Activated gamma-delta T cell (primary cell): Measurements from ENCODE around the gene SLC9B2.
"Not testable (repeated sequence)": the region's sequence is repeated elsewhere in the genome, so short reads cannot be mapped to it uniquely, and the experiment has no call there.

Experiments used
- DNase-seq: peaks from one replicate; lab custom pipeline; 2025; lab: John Stamatoyannopoulos, UW

SLC9B2 gene

DNA sequence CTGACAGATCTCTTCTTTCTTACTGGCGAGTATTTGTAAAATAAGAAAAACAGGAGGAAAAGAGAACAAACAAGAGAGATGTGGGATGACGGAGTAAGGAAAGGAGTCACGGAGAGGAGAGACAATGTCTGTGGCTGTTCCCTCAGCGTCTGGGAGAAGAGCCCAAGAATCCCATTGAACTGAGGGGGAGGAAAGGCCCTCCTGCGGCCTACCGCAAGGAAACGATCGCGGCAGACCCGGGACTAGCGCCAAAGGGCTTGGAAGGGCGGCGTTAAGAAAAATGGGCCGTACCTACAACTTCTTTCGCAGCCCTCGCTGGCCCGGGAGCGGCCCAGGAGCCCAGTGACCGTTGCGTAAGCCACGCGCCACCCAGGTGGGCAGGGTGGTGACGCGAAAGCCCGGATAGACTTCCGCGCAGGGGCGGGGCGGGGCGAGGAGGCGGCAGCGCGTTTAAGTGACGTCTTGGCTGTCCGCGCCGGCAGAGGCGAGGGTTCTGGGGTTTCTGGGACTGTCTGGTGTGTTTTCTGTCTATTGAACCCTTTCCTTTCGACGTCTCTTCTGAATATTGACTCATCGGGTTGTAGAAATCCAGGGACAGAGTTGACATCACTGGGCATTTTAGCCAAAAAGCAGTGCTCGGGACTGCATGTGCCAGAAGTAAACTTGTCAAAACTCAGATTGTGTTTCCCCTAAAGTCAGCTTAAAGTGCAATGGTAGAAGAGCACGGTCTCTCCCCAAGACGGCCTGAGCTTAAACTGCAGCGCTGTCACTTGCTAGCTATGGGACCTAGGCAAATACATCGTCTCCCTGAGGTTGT, 57.0 kb downstream of the SLC9B2 start, which contains the start of gene SLC9B1:
Gene SLC9B1, minus strand, starts transcription at position 398 of the 817 bp plus-strand sequence. CDS start 27,994 bp downstream, outside the sequence.
- peak; percentile 90 for DNase-seq

DNA sequence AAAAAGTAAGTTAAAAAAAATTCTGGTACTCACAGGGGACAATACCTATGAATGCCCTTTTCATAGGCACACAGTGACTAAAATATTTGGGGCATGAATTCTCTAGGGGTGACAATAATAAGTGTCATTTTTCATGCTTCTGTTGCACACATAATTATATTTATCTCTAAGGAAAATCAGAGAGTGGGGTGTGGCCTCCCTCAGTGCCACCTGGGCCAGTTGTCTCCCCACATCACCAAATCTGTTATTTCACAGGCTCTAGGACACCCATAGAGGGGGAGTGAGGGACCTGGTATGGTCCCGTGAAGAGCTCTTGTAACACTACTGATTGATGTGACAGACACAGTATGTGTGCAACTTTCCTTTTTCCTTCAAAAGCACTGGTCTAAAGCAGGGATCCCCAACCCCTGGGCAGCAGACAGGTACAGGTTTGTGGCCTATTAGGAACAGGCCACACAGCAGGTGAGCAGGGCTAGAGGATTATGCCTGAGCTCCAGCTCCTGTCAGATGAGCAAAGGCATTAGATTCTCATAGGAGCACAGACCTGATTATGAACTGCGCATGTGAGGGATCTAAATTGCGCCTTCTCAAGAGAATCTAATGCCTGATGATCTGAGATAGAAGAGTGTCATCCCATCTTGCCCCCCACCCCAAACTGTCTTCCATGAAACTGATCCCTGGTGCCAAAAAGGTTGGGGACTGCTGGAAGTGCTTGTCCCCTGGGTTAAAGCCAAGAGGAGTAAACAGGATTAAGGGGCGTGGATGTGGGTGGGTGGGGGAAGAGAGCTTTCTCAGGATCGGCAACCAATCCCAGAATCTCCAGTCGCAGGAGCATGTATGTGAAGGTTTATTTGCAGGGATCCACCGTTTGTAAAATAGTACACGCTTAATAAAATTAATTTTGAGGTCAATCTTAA, 57.9 kb downstream of the SLC9B2 start:
- DNase-seq = no peak

DNA sequence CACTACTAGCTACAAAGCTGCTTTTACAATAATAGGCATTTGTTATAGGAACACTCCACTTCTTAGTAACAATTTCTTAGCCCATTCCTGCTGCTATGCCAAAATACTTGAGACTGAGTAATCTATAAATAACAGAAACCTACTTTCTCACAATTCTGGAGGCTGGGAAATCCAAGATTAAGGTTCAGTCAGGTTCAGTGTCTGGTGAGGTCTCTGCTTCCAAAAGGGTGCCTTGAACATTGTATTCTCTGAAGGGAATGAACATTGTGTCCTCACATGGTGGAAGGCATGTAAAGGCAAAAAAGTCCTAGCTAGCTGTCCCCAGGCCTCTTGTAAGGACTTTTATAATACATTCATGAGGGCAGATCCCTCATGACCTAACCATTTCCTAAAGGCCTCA, 64.0 kb downstream of the SLC9B2 start:
- DNase-seq = no peak

DNA sequence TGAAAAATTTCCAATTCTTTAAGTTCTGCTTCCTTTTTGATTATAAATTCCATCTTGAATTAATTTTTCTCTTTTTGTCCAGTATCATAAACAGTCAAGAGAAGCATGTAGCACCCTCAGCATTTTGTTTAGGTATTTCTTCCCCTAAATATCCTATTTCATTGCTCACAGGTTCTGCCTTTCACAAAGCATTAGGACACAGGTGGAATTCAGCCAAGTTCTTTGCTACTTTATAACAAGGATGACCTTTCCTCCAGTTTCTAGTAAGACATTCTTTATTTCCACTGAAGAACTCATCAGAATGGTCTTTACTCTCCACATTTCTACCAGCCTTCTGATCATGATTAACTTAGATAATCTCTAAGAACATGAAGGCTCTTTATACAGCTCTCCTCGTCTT, 64.5 kb downstream of the SLC9B2 start:
- no peak for DNase-seq

DNA sequence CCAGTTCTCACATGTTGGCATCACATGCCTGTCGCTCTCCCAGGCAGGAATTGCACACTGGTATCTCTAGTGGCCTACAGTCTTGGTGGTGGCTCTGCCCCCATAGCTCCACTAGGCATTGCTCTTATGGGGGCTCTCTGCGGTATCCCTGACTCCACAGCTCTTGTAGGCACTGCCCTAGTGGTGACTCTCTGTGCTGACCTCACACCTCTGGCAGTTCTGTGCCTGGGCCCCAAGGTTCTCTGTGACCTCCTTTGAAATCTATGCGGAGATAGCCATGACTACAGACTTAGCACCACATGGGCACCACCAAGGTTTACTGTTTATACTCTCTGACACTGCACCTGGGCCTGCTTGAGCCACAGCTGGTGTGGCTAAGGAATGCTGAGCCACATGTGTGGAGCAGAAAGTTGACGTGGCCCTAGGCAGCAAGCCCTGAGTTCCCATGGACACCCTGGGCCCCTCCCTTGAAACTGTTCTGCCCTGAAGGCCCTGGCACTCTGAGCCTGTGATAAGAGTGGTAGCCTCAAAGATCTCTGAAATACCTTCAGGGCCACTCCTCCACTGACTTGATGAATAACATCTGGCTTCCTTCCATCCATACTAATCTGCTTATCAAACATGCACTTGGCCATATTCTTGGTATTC, 65.1 kb downstream of the SLC9B2 start:
- DNase-seq = no peak

DNA sequence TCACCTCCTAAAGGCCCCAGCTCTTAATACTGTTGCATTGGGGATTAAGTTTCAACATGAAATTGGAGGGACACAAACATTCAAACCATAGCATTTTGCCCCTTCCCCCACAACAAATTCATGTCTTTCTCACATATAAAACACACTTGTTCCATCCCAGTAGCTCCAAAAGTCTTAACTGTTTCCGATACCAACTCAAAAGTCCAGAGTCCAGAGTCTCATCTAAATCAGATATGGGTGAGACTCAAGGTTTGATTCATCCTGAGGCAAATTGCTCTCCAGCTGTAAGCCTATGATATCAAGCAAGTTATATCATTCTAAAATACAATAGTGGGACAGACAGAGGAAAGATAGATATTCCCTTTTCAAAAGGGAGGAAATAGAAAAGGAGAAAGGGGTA, 65.8 kb downstream of the SLC9B2 start:
- no peak for DNase-seq

DNA sequence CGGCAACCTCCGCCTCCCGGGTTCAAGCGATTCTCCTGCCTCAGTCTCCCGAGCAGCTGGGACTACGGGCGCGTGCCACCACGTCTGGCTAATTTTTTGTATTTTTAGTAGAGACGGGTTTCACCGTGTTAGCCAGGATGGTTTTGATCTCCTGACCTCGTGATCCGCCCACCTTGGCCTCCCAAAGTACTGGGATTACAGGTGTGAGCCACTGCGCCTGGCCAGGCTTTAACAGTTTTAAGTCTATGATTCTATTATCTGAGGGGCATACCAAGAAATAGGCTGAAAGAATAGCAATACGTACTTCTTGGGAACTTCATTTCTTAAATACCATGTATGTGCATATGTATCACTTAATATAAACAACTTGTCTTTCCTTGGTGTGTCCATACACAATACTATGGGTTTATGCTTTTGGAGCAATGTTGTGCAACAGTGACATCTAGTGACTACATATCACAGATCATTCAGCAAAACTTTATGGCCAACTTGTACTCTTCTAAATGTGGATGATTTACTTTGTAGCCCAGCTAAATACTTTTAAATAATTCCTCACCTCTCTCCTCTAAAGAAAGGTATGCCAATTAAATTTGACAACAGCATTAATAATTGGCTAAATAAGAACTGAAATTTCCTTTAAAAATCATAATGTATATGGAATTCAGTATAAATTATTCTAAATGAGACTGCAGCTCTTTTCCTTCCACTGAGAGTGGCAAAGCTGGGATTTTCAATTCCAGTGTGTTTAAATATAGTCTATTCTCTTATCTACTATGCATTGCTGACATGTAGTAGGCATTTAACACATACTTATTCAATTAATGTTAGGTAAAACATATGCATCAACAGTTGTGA, 67.5 kb downstream of the SLC9B2 start:
- no peak for DNase-seq

DNA sequence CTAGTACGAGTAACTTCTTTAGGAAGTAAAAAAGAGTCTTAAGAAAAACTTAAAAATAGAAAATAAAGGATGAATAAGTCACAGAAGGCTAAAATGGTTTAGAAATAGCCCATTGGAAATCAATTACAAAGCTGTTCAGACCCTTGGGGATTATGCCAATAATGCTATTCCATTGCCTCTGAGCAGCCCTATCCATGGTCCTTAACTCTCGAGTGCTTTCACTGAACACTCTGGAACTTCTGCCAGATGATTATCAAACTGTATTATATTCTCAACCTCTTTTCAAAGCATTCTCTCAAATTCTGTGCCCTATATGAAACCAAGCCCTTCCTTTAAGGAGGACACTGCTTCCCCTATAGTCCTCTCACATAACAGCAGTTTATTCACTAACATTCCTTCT, 74.0 kb downstream of the SLC9B2 start:
- DNase-seq = no peak

DNA sequence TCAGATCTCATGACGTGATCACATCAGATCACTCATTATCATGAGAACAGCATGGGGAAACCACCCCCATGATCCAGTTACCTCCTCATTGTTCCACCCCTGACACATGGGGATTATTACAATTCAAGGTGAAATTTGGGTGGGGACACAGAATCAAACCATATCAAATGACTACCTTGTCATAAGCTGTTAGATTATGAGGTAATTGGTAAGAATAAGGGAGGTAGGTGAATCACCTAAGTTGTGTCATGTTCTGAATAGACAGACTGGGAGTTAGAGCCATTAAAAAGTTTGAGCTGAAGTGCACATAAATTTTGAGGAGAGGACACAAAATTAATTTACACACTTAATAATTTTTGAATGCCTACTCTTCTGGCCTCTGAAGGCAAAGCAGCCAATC, 81.8 kb downstream of the SLC9B2 start:
- DNase-seq = no peak

DNA sequence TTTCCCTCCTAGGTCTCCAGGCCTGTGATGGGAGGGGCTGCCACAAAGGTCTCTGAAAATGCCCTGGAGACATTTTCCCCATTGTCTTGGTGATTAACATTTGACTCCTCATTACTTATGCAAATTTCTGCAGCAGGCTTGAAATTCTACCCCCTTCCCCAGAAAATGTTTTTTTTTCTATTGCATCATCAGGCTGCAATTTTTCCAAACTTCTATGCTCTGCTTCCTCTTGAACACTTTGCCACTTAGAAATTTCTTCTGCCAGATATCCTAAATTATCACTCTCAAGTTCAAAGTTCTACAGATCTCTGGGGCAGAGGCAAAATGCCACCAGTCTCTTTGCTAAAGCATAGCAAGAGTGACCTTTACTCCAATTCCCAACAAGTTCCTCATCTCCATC, 82.6 kb downstream of the SLC9B2 start:
- DNase-seq = not testable (repeated sequence)

DNA sequence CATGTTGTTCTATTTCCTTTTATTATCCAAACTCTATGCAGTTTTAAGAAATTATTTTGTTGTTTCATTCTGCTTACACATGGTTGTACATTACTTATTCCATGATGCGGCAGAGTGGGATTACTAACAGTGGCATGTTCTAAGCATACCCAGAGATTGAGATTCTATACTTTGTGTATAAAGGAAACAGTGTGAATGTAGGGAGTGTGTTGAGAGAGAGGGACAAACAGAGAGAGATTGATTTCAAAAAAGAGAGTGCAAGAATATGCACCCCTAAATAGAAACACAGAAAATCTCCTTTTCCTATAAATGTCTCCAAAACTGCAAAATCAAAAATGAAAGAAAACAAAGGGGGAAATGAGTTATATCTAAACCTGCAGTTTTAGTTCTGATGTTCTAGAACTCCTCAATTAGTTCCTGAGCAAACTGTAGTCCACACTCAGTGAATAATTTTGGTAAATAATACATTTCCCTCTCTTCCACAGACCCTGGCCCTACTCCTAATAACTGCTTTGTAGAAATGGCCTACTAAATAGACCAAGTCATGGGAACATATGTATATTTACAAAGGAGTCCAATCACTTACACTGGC, 88.0 kb downstream of the SLC9B2 start:
- no peak for DNase-seq

DNA sequence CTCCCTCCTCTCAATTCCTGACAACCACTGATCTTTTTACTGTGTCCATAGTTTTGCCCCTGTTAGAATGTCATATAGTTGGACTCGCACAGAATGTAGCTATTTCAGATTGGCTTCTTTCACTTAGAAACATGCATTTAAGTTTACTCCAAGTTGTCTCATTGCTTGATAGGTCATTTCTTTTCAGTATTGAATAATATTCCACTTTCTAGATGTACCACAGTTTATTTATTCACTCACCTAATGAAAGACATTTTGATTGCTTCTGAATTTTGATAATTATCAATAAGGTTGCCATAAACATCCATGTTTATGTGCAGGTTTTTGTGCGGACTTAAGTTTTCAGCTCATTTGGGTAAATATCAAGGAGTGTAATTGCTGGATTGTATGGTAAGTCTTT, 95.6 kb downstream of the SLC9B2 start:
- DNase-seq = no peak
